ENCODE measurements around the gene NCAPG2. TPM values are rescaled to one million over a fixed set of nuclear protein-coding genes. Genes with fewer than 3 reads are reported as not detected.

NCAPG2 gene
- total RNA-seq, 4 donors from 2014 or later, result 6.7 to 8.3 (median 7.7) TPM

- peaks cover 13 to 17% of the 10 kb centered on the region in 2 donors for H3K4me1 ChIP-seq
- no peak overlapping the region for H3K4me3 ChIP-seq (replicated peaks in 1 of 3)
- 55 to 61% methylated on average over 6 of the region's 6 CpGs for WGBS, 2 donors
- H3K27me3 ChIP-seq, result peaks cover 8% of the 10 kb centered on the region
- DNase-seq, result no peak
- no peak overlapping the region for H3K27ac ChIP-seq
- H3K36me3 ChIP-seq, result no peaks in the 10 kb centered on the region
- H3K9me3 ChIP-seq, result no peaks in the 10 kb centered on the region
- TF ChIP-seq POLR2A (IDR thresholded peaks at IDR 0.05), result no peak
- TF ChIP-seq, protein P1, sequence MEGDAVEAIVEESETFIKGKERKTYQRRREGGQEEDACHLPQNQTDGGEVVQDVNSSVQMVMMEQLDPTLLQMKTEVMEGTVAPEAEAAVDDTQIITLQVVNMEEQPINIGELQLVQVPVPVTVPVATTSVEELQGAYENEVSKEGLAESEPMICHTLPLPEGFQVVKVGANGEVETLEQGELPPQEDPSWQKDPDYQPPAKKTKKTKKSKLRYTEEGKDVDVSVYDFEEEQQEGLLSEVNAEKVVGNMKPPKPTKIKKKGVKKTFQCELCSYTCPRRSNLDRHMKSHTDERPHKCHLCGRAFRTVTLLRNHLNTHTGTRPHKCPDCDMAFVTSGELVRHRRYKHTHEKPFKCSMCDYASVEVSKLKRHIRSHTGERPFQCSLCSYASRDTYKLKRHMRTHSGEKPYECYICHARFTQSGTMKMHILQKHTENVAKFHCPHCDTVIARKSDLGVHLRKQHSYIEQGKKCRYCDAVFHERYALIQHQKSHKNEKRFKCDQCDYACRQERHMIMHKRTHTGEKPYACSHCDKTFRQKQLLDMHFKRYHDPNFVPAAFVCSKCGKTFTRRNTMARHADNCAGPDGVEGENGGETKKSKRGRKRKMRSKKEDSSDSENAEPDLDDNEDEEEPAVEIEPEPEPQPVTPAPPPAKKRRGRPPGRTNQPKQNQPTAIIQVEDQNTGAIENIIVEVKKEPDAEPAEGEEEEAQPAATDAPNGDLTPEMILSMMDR (IDR thresholded peaks at IDR 0.05), result no peak
- intact Hi-C loops (cut with DNase I), result no loop called here
These were observed 120.8 kb downstream of the NCAPG2 start for GRCh38 chr7:158583810-158584209.

DNA sequence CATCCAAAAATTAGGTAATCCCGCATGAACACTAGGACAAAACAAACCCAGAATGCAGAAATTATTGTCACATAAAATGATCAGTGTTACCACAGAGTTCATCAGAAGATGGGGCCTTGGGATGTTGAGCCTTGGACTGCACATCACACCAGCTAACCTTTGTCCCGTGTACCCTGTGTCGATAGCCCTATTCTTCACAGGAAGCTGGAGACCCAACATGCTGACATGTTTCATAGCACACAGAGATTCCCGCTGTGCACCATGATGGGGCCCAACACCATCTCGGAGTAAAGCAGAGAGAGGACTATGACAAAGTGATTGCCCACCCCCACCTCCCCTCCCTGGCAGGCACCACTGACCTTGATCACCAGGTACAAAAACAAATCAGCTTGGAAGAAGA is 121.5 kb downstream of the NCAPG2 start:
- WGBS, 2 donors, result 80 to 89% methylated on average over 5 of the region's 5 CpGs
- TF ChIP-seq, protein P1 (IDR thresholded peaks at IDR 0.05), result no peak
- TF ChIP-seq POLR2A (IDR thresholded peaks at IDR 0.05), result no peak
- no peak for DNase-seq
- Histone ChIP-seq H3K4me1 (peaks cover 13 to 17% of the 10 kb centered on the region in 2 donors), H3K36me3 (no peaks in the 10 kb centered on the region), H3K27me3 (peaks cover 8% of the 10 kb centered on the region), H3K9me3 (no peaks in the 10 kb centered on the region), H3K4me3 (replicated peaks in 1 of 3) (no peak overlapping the region), H3K27ac (no peak overlapping the region)
- intact Hi-C loops (cut with DNase I), result no loop called here

DNA sequence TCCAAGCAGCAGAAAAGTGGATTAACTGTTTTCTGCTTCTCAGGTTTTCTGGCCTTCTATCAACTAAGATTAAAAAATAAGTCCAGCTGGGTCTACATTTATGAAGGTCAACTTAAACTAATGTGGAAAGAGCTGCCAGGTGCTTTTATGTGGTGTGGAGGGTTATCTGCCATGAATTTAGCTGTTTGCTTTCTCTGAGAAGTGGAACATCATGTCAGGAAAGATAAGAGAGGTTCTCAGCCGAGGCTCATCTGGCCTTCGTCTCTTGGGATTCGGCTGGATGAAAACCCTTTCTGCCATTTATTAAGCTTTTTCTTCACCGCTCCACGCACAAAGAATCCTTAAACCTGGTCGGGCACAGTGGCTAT is 122.5 kb downstream of the NCAPG2 start:
- H3K27ac ChIP-seq, result no peak overlapping the region
- H3K27me3 ChIP-seq, result peaks cover 8% of the 10 kb centered on the region
- H3K9me3 ChIP-seq, result no peaks in the 10 kb centered on the region
- 83 to 92% methylated on average over 6 of the region's 6 CpGs for WGBS, 2 donors
- peaks cover 13 to 14% of the 10 kb centered on the region in 2 donors for H3K4me1 ChIP-seq
- H3K4me3 ChIP-seq (replicated peaks in 1 of 3), result no peak overlapping the region
- intact Hi-C loops (cut with DNase I), result no loop called here
- TF ChIP-seq, protein P1 (IDR thresholded peaks at IDR 0.05), result no peak
- TF ChIP-seq POLR2A (IDR thresholded peaks at IDR 0.05), result no peak
- H3K36me3 ChIP-seq, result no peaks in the 10 kb centered on the region
- no peak for DNase-seq

DNA sequence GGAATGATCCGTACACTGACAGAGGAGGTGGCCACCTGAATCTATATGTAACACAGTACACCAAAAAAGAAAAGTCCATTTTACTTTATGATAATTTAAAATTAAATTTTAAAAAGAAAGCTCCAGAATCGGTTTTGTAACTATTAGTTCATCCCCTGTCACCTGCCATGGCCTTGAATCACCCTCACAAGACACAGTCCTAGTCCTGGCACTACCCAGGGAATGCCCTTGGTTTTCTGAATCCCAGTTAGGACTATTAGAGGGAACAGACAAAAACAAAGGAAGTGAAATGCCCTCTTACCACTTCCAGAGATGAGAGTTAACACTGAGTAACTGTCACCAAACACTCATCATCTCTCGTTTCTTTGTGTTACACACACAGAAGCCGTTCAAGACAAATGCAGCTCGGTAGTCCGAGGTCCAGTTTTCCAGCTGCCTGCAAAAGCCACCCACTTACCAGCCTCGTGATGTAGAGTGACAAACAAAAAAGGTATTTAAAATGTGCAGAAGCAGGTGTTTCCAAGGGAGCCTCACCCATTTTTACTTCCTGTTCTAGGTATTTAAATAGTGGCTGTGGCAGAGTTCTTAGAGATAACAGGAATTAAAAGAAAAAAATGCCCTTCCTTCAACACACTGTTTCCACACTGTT is 123.0 kb downstream of the NCAPG2 start:
- no peak for DNase-seq
- Histone ChIP-seq H3K4me1 (peaks cover 8 to 9% of the 10 kb centered on the region in 2 donors), H3K4me3 (replicated peaks in 1 of 3) (no peak overlapping the region), H3K9me3 (no peaks in the 10 kb centered on the region), H3K27ac (no peak overlapping the region), H3K36me3 (no peaks in the 10 kb centered on the region), H3K27me3 (peaks cover 5% of the 10 kb centered on the region)
- TF ChIP-seq, protein P1 (IDR thresholded peaks at IDR 0.05), result no peak
- TF ChIP-seq POLR2A (IDR thresholded peaks at IDR 0.05), result no peak
- WGBS, 2 donors, result 75 to 76% methylated on average over 7 of the region's 7 CpGs
- intact Hi-C loops (cut with DNase I), result no loop called here

Small RNA genes lying within 50 kb of the gene (microRNA-seq; reads per million reads assigned to microRNA genes)
- not detected for gene MIR5707

Small RNA genes lying within 50 kb of the gene (small RNA-seq; reads per million reads assigned to genes)
- not detected for gene MIR5707
- not detected for gene THAP5P1

Other genes starting within 250 kb of the NCAPG2 start
- 1 to 10 TPM; 4.2 to 9.9 (median 7.7) TPM for gene PTPRN2, start 117.0 kb downstream of the NCAPG2 start, total RNA-seq
- gene ESYT2, start 124.7 kb upstream of the NCAPG2 start, total RNA-seq, result 100 to 1,000 TPM; 102 to 123 (median 116) TPM
- gene DYNC2I1, start 151.8 kb upstream of the NCAPG2 start, total RNA-seq, result 10 to 100 TPM; 19.8 to 32.4 (median 28.4) TPM